Measurements from ENCODE around the gene DSC2.

The DSC2 gene

DNA sequence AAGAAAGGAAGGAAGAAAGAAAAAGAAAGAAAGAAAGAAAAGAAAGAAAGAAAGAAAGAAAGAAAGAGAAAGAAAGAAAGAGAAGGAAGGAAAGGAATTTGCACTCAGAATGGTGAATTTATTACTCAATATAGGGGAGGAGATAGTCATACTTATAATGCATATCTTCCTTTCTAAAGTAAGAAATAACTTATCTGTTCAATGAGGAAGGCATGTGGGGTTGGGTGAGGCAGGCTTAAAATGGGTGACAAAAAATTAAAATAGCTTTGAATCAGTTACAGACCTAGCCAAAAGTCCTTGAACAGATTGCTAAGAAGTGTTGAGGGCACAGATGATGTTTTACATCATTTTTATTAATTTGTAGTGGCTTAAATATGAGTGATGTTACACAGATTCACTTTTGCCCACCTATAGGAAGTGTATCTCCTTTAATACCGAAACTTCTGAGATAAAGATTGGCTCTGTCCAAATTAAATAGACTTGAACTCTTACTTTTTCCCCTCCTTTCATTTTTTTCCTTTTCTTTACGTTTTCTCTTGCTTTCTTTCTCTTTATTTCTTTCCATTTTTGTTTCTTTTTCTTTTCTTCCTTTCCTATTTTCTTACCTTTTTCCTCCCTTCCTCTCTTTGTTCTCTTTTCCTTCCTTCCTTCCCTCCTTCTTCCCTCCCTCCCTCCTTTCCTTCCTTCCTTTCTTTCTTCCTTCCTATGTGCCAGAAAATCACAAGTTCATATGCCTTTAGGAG lies 14.8 kb upstream of the DSC2 start:
- no peak for DNase-seq (ENCODE audit: insufficient read length)
- FAIRE-seq: no peak
- no peak for TF ChIP-seq TAF1 (IDR thresholded peaks at IDR 0.05; ENCODE audit: borderline replicate concordance, low read depth, low read length)
- TF ChIP-seq POLR2AphosphoS5 (IDR thresholded peaks at IDR 0.05; ENCODE audit: low read depth, low read length): no peak
- TF ChIP-seq POLR2A (IDR thresholded peaks at IDR 0.05; ENCODE audit: low read depth, low read length): no peak

DNA sequence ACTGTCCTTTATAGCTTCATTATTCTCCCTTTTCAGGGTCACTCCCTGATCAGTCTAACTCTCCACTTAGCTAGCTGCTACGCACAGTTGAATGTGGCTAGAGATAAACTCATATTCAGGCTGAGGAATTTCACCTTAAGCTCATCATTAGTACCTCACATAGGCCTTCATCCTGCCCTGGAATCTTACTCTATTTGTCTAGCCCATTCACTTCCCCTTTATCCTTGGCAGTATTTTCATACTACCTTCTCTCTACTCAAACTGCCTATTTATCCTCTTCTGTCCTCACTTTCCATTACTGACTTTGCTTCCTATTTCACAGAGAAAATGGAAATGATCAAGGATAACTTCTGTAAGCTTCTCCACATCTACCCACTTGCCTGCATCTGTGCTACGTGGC lies 10.6 kb upstream of the DSC2 start:
- FAIRE-seq (no peak), DNase-seq (ENCODE audit: insufficient read length) (no peak)
- no peak for TF ChIP-seq POLR2AphosphoS5 (IDR thresholded peaks at IDR 0.05; ENCODE audit: low read depth, low read length)
- no peak for TF ChIP-seq TAF1 (IDR thresholded peaks at IDR 0.05; ENCODE audit: borderline replicate concordance, low read depth, low read length)
- TF ChIP-seq POLR2A (IDR thresholded peaks at IDR 0.05; ENCODE audit: low read depth, low read length): no peak

DNA sequence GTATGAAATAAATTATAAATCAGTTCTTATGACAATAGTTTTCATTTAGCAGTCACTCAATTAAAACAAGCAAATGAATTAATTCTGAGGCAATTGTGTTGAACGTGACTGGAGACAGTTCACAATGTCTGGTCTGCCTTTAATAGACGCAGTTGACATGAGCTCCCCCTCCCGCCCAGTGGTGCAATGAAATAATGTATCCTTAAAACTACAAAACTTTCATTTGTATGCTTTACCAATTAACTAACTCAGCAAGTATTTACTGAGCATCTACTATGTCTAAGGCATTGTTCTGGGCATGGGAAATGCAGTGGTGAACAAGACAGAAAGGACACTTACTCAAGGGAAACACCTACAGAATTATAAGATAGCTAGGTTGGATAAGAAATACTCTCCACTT lies 3.5 kb upstream of the DSC2 start:
- FAIRE-seq (no peak), DNase-seq (ENCODE audit: insufficient read length) (no peak)
- TF ChIP-seq POLR2AphosphoS5 (IDR thresholded peaks at IDR 0.05; ENCODE audit: low read depth, low read length): no peak
- TF ChIP-seq POLR2A (IDR thresholded peaks at IDR 0.05; ENCODE audit: low read depth, low read length): no peak
- TF ChIP-seq TAF1 (IDR thresholded peaks at IDR 0.05; ENCODE audit: borderline replicate concordance, low read depth, low read length): no peak

DNA sequence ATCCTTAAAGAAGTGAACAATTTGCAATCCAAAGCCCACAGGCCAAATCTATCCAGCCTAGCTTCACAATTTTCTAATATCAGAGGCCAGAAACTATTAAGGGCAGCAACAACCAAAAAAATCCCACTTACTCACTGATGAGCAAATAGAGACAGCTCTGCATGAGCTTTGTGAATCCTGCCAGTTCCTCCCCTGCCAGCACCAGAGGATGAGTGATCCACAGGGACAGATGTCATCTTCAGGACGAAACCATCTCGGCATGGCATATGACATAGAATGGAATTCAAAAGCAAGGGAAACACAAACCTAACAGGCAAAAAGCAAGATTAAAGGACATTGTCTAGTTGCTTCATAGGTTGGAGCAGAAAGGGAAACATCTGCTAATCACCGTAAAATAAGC lies 2.2 kb upstream of the DSC2 start:
- FAIRE-seq: no peak
- no peak for TF ChIP-seq TAF1 (IDR thresholded peaks at IDR 0.05; ENCODE audit: borderline replicate concordance, low read depth, low read length)
- TF ChIP-seq POLR2A (IDR thresholded peaks at IDR 0.05; ENCODE audit: low read depth, low read length): no peak
- TF ChIP-seq POLR2AphosphoS5 (IDR thresholded peaks at IDR 0.05; ENCODE audit: low read depth, low read length): no peak
- no peak for DNase-seq (ENCODE audit: insufficient read length)

DNA sequence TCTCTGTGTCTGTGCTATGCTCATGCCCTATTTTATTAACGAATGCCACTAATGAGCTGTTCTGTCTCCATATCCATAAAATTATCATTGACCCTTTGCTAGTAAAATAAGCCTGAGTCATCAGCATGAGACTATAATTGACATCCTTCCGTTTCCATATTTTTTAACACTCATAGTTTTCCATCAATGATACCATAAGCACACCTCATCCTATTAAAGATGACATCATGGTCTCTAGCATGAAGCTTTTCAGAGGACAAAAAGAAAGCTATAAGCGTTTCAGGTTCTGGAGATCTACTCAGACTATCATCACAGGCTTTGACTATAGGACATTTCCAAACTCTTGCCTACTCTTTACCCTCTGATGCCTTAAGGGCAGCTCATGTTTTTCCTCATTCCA lies 1.2 kb upstream of the DSC2 start:
- no peak for FAIRE-seq
- no peak for DNase-seq (ENCODE audit: insufficient read length)
- TF ChIP-seq POLR2A (IDR thresholded peaks at IDR 0.05; ENCODE audit: low read depth, low read length): no peak
- TF ChIP-seq TAF1 (IDR thresholded peaks at IDR 0.05; ENCODE audit: borderline replicate concordance, low read depth, low read length): no peak
- no peak for TF ChIP-seq POLR2AphosphoS5 (IDR thresholded peaks at IDR 0.05; ENCODE audit: low read depth, low read length)

DNA sequence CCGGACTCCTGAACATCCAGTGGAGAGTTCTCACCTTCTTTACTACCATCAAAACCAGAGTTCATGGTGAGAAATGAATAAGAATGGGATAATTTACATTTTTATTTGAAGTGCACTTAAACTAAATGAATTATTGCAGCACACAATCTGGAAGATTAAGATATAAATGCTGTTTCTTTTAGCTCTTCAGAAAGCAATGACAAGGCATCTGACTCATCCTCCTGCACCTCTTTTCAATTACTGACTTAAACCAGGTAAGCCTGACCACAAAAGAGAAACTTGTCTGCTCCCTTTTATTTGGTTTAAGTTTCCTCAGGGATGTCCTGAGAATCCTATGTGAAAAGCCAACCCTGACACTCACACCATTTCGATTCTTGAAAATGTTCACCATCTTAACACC lies 720 bp upstream of the DSC2 start:
- FAIRE-seq (no peak), DNase-seq (ENCODE audit: insufficient read length) (no peak)
- TF ChIP-seq POLR2A (IDR thresholded peaks at IDR 0.05; ENCODE audit: low read depth, low read length): no peak
- TF ChIP-seq TAF1 (IDR thresholded peaks at IDR 0.05; ENCODE audit: borderline replicate concordance, low read depth, low read length): no peak
- TF ChIP-seq POLR2AphosphoS5 (IDR thresholded peaks at IDR 0.05; ENCODE audit: low read depth, low read length): no peak

DNA sequence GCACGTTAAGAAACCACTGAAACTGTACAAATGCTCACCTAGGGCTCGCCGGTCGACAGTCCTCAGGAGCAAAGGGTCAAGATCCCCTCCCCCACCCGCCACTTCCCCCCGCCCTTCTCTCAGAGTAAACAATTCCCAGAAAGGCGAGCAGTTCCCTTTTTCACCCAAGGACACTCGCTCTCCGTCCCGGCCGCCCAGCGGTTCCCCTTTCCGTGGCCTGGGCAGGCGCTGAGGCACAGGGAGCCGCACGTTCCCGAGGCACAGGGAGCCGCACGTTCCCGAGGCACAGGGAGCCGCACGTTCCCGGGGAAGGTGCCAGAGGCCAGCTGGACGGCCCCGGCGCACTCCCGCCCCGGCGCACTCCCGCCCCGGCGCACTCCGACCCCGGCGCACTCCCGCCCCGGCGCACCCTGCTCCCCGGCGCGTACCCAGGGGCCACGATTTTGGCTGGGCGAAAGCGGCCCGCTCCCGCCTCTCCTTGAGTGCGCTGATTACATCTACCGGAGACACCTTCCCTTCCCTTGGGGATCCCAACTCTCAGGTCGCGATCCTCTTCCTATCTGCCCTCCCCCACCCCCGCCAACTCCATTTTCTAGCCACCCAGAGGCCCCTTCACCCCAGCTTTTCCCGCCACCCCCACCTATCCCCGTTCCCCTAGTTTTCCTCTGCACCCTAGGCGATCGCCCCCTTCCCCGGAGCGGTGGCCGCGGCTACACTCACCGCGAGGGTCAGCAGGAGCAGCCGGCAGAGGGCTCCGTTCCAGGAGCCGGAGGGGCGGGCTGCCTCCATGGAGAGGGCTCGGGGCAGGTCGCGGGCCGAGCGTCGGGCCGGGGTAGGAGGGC lies 817 bp downstream of the DSC2 start:
- FAIRE-seq: no peak
- TF ChIP-seq POLR2A (IDR thresholded peaks at IDR 0.05; ENCODE audit: low read depth, low read length): no peak
- no peak for TF ChIP-seq POLR2AphosphoS5 (IDR thresholded peaks at IDR 0.05; ENCODE audit: low read depth, low read length)
- no peak for TF ChIP-seq TAF1 (IDR thresholded peaks at IDR 0.05; ENCODE audit: borderline replicate concordance, low read depth, low read length)
- no peak for DNase-seq (ENCODE audit: insufficient read length)

DNA sequence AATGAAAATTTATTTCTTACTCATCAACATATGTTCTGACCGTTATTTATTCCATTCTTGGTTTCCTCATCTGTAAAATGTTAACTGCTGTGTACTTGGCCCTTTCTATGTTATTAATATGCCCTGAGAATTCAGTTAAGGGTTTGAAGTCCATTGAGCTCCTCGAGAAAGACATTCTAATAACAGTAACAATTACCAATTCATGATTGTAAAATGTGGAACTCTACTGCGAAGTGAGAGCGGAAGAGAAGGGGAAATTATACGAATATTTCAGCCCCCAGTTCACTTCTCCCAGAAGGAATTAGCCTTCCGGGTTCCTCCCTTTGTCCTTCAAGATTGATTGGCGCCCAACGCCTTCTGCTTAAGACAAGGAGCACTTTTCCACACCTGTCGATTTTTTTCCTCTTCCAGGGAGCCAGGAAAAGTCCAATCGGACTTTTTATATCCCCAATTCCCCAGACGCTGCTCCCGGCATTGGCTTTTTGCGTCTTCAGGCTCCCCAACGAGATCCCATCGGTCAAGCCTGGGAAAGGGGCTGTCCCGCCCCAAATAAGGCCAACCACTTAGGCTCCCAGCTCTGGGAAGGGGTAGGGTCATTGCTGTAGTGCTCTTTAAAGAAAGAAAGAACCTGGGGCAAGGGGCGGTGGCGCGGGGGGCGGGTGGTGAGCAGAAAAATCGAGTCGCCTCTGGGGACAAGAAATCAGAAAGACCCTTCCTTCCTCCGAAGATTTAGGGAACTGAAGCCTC lies 1.6 kb downstream of the DSC2 start:
- no peak for DNase-seq (ENCODE audit: insufficient read length)
- no peak for FAIRE-seq
- TF ChIP-seq POLR2AphosphoS5 (IDR thresholded peaks at IDR 0.05; ENCODE audit: low read depth, low read length) (no peak), TAF1 (IDR thresholded peaks at IDR 0.05; ENCODE audit: borderline replicate concordance, low read depth, low read length) (no peak), POLR2A (IDR thresholded peaks at IDR 0.05; ENCODE audit: low read depth, low read length) (no peak)

DNA sequence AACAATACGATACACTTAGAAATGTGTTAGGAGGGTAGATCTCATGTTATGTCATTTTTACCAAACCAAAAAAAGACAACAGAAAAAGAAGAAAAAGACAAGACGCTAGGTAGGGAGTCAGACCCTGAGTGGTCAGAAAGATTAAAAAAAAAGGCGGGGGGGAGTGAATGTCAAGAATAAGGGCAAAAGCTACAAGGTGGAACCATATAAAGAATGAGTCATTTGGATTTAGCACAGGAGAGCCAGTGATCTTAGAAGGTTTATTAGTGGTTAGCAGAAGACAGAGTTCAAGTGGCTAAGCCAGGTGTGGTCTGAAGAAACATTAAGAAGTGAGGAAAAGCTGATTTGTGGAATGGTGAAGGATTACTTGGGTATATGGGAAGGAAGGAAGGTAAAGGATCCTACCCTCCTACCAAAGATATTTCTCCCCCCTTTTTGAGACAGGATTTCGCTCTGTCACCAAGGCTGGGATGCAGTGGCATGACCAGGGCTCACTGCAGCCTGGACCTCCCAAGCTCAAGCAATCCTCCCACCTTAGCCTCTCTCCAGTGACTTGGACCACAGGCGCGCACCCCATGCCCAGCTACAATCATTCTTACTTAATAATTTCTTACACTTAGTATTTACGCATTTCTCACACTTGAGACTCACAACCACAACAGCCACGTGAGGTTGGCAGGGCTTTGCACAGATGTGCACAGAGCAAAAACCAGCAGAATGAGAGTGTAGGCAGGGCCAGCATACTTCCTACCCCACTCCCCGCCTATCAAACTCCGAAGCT lies 2.6 kb downstream of the DSC2 start:
- FAIRE-seq (no peak), DNase-seq (ENCODE audit: insufficient read length) (no peak)
- TF ChIP-seq POLR2AphosphoS5 (IDR thresholded peaks at IDR 0.05; ENCODE audit: low read depth, low read length) (no peak), POLR2A (IDR thresholded peaks at IDR 0.05; ENCODE audit: low read depth, low read length) (no peak), TAF1 (IDR thresholded peaks at IDR 0.05; ENCODE audit: borderline replicate concordance, low read depth, low read length) (no peak)

DNA sequence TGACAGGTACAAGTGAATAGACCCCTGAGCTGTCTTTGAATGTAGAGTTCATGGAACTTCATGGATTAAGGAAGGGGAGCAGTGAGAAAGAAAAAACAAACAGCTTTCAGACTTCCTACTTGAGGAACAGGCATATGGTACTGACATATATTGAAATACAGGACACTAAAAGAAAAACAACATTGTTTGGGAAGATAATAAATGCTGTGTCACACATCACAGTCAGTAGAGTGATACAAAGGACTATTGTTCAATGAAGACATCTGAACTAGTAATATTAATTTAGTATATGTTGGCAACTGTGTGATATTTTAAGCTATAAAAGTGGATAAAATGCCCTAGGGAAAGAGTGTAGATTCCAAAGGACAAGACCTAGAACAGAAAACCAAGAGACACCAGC lies 3.3 kb downstream of the DSC2 start:
- no peak for FAIRE-seq
- TF ChIP-seq POLR2AphosphoS5 (IDR thresholded peaks at IDR 0.05; ENCODE audit: low read depth, low read length) (no peak), TAF1 (IDR thresholded peaks at IDR 0.05; ENCODE audit: borderline replicate concordance, low read depth, low read length) (no peak), POLR2A (IDR thresholded peaks at IDR 0.05; ENCODE audit: low read depth, low read length) (no peak)
- no peak for DNase-seq (ENCODE audit: insufficient read length)

DNA sequence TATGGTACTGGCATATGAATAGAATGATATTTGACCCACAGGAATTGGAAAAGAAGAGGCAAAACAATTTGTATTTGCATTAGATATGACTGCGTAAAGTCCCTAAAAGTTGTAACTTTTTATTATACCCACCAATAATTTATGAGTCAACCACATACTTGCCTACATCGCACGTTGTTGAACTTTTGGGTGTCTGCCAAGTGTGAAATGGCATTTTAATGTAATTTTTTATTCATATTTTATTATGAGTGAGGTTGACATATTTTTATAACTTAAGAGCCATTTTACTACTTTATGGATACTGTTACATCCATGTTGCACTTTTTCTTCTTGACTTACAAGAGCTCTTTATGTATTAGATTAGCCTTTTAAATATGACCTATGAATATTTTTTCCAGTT lies 4.6 kb downstream of the DSC2 start:
- DNase-seq (ENCODE audit: insufficient read length) (no peak), FAIRE-seq (no peak)
- TF ChIP-seq POLR2AphosphoS5 (IDR thresholded peaks at IDR 0.05; ENCODE audit: low read depth, low read length) (no peak), TAF1 (IDR thresholded peaks at IDR 0.05; ENCODE audit: borderline replicate concordance, low read depth, low read length) (no peak), POLR2A (IDR thresholded peaks at IDR 0.05; ENCODE audit: low read depth, low read length) (no peak)
